GM03348 (cell line): Measurements from ENCODE around the gene VPS37D.
A peak's percentile ranks its signal among the peaks of the same experiment; 100 is the strongest.

Experiments
- DNase-seq: peaks from one replicate; pipeline ENCODE4 v3.0.0; 2012; ENCODE audit warnings: low spot score

Gene VPS37D

DNA sequence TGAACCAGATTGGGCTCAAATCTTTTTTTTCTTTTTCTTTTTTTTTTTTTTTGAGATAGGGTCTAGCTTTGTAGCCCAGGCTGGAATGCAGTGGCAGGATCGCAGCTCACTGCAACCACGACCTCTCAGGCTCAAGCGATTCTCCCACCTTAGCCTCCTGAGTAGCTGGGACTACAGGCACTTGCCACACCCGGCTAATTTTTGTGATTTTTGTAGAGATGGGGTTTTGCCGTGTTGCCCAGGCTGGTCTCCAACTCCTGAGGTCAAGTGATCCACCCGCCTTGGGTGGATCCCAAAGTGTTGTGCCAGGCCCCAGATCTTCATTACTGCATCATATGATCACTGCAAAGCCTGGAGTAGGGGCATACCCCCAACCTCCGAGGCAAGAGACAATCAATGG is 12.9 kb downstream of the VPS37D start:
- no peak for DNase-seq

DNA sequence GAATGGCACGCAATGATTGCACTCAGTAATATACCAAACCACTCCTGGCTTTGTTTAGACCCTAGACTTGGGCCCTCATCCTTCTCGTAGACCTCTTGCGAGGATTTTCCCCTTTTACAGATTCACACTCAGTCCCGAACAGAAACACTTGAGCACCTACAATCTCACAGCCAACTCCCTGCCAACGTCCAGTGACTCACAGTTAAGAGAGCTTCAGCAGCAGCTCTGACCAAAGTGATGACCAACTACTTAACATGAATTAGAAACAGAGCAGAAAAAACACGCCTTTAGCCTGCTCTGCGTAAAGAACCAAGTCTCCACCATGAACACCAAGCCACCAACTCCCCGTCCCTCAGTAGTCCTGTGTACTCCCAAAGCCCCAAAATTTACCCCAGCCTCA is 13.4 kb downstream of the VPS37D start:
- DNase-seq = no peak

DNA sequence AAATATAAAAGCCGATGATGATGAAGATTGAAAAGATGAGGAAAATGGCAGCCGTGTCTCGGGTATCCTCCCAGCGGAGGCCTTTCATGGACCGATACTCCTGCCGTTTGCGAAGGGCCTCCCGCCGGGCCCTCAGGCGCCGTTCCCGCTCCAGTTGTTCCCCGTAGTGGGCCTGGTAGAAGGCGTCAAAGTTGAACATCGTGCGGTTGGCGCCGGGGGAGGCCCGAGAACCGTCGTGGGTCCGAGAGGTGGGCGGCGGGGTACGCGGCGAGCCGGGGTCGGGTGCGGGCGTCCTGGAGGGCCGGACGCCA is 15.1 kb downstream of the VPS37D start:
- DNase-seq = no peak

DNA sequence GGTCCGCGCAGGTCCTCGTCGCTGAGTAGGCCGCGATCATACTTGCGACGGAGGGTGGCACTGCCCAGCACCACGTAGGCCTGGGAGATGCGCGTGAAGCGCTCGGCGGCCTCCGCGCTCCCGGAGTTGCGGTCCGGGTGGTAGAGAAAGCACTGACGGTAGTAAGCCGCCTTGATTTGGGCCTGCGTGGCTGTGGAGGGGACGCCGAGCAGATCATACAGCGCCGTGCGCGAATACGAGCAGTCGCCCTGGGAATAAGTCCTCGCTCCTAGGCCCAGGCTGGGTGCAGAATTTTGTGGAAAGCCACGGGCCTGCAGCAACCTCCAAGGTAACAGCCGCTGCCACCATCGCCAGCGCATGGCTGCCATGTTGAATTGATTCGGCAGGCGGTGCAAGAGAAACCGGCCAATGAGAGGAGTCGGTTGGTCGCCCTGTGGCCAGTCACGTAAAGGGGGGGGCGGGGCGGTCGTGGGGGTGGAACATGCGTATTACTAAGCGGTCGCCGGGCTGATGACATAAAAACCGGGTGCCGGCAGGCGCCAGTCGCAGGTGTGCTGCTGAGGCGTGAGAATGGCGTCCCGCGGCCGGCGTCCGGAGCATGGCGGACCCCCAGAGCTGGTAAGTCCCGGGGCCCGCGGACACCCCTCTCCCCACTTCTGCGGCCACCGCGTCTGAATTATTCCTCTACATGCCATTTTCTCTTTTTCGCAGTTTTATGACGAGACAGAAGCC is 15.6 kb downstream of the VPS37D start, which contains the start of the genes BUD23 and DNAJC30:
Gene BUD23, plus strand, starts transcription at position 542 of the 732 bp plus-strand sequence. Its CDS starts 29 bp downstream, at position 571.
Gene DNAJC30, minus strand, starts transcription at position 398 of the 732 bp plus-strand sequence. Its CDS starts 30 bp downstream, at position 368.
- peak; percentile 99 for DNase-seq

DNA sequence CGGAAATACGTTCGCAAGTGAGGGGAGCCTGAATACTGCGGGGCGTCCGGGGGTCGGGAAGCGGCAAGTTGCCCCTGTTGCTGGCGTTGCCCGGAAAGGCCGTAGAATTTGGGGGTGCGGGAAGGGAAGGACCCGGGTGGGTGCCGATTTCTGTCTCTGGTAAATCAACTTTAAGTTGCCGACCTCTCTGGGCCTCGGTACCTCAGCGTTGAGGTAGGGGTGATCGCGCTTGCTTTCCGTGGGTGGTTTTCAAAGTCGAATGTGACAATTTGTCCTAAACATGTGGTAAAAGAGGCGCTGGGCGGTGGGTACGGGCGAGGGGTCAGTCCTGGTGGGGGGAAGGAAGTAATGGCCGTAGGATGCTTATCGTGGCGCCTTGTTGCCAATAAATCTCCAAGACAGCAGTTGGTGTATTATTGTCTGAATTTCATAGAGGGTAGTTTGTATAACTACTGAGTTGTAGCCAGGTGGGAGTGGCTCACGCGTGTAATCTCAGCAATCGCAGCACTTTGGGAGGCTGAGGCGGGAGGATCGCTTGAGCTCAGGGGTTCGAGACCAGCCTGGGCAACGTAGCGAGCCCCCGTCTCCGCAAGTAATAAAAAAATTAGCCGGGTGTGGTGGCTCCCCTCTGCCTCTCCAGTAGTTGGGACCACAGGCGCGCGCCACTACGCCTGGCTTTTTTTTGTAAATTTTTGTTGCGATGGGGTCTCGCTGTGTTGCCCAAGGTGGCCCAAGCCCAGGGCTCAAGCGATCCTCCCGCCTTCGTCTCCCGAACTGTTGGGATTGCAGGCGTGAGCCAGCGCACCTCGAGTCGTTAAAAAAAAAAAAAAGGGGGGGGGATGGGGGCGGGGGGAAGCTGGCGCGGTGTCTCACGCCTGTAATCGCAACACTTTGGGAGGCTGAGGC is 16.4 kb downstream of the VPS37D start:
- DNase-seq = no peak

DNA sequence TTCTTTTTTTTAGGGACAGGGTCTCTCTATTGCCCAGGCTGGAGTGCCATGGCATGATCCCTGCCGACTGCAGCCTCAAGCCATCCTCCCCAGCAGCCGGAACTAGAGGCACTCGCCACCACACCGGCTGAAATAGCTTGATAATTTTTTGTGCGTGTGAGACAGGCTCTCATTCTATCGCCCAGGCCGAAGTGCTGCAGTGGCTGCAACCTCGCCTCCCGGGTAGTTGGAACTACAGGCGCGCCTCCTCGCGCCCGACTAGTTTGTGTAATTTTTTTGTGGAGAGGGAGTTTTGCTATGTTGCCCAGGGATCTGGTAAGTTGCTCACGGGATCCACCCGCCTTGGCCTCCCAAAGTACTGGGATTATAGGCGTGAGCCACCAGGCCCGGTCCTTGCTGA is 17.7 kb downstream of the VPS37D start:
- DNase-seq = no peak

DNA sequence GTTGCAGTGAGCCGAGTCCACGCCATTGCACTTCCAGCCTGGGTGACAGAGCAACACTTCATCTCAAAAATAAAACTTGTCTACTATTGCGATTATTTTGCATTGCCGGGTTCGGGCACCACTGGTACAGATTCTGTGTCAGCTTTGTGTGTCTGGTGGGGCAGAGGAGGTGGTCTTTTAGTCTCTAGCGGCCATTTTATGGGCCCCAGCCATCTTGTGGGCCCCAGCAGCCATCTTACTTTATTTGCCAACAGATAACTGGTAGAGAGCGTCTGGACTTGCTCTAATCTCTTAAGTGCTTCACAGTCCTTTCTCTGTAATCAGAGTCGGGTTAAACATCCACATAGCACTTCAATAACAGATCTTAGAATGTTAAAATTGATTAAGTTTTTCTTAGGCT is 20.7 kb downstream of the VPS37D start:
- DNase-seq = no peak

DNA sequence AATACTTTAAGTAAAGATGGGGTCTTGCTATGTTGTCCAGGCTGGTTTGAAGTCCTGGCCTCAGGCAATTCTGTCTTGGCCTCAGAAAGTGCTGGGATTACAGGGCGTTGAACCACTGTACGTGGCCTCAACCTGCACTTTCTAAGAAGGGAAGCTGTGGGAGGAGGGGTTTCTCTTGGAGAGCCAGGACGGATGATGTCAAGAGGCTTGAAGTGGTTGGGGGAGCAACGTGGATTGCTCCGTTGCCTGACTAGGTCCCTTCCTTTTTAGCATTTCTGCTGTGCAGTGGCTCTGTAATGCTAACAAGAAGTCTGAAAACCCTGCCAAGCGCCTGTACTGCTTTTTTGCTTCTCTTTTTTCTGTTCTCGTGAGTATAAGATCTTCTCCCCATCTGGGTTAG is 23.0 kb downstream of the VPS37D start:
- DNase-seq = no peak

DNA sequence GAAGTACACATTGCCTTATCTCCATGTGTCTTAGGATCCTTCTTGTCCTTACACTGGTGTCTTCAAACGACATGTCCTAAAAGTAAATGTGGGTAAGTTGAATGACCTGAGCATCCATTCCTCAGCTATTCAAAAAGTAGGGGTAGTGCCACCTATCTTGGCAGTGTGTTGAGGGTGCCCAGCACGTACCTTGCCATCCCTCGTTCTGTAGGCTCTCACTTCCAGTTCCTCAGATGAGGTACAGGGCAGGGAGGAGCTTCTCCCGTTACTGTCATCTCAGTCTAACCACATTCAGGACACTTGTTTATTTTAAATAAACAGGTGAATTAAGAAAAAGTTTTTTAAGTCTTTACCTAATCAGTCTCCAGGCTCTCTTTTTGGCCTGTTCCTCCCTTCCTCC is 28.7 kb downstream of the VPS37D start:
- DNase-seq = no peak

DNA sequence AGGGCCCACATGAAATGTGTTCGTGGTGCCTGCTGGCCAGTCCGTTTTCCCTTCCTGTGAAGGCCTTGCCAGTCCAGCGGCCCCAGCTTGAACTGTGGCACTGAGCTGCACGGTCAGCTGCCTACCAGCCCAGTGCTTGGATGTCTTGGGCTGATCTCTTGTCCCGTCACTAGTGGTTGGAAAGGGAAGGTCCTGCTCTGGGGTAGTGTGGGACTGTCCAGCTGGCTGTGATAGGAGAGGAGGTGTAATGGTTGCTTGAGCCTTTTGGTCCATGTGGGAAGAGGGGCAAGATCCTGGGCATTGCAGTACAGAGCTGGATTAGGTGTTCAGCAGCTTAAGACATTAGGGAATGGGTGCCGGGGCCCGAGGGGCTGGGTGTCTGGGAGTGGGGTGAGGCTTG is 30.8 kb downstream of the VPS37D start:
- DNase-seq = no peak

DNA sequence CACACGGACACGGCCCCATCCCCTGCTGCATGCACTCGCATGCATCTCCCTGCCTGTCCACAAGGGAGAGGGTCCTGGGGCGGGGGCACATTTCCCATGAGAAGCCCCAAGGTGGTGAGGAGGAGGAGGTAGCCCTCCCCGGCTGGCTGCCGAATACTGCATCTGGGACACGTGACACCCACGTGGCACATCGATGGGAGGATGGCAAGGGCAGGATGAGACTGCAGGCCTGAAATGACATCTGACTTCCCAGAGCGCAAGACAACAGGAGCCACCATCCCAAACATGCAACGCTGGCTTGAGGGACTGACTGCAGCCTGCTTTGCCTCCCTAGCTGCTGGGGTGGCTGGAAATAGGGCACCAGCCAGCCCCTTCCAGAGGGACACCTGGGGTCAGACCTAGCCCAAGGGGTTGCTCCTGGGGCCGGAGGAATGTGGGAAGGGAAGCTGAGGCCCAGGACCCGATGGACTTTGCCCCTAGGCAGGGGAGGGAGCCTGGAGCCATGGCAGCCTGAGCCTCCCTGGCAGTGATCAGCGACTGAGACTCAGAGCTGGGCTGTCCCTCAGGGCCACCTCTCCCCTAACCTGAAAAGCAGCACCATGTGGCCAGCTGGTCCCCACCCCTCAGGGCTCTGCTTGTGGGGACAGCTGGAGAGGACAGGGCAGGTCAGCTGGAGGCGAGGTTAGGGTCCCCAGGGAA is 31.9 kb downstream of the VPS37D start:
- DNase-seq = no peak

DNA sequence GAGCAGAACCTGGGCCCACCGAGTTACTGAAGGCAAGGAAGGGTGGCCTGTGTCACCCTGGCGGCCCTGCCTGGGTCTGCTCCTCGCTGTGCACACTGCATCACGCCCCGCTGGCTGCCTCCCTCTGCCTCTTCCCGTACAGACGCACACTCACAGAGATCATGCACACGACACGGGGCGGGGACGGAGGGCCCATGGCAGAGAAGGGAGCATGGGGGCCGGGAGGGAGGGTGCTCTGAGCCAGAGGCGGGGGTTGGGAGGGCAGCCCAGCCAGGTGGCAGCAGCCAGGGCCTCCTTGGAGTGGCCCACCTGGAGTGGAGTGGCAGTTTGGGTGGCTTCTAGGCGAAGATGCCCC is 32.4 kb downstream of the VPS37D start:
- no peak for DNase-seq

DNA sequence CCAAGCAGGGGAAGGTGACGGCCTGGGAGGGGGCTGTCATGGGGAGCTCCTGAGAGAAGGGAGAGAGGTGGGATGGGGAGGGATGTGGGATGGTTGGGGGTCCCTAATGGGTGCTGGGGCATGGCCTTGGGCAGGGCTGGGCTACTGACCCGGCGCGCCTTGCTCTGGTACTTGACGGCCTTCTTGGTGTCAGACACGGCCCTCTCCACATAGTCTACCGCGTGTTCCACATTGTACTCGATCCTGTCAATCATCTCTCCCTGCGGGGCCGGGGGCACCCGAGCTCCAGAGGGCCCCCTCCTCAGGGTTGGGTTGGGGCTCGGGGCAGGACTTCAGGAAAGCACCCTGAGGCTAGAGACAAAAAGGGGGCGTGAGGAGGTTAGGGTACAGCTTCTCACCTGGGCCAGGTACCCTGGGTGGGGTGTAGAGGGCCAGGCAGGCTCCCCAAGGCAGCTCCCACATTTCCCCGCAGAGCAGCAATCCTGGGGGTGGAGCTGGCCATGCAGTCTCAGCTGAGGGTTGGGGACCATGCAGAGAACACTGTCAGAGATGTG is 33.0 kb downstream of the VPS37D start:
- DNase-seq = no peak

DNA sequence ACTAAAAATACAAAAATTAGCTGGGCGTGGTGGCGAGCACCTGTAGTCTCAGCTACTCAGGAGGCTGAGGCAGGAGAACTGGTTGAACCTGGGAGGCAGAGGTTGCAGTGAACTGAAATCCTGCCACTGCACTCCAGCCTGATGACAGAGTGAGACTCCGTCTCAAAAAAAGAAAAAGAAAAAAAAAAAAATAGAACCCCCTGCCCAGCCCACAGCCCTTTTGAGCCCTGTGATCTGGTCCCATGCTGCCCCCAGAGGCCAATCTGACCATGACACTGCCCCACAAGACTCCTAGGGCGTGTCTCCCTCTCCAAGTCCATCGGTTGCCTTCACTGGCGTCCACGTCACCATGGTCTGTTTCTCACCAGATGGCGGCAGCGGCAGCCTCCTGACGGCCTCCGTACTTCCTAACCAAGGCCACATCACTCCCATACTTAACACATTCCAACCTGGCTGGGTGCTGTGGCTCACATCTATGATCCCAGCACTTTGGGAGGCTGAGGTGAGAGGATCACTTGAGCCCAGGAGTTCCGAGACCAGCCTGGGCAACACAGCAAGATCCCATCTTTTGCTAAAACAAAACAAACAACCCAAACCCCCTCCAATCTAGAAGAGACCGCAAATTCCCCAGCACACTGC is 33.8 kb downstream of the VPS37D start:
- DNase-seq = peak; percentile 74

DNA sequence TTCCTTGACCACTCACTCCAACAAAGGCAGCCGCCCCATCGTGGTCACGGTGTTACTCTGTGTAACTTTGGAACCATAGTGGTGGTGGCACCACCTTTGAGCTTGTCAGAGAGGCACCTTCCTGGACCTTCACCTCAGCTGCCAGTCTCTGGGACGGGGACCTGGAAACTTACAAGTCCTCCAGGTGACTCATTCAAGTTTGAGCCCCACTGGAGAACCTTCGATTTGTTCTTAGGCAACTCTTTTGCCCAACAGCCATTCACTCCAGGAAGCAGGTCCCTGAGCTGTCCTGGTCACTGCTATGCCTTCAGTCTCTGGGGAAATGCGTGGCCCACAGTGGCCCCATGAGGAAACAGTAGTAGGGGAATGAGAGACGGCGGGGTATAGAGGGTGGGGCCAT is 34.6 kb downstream of the VPS37D start:
- no peak for DNase-seq

DNA sequence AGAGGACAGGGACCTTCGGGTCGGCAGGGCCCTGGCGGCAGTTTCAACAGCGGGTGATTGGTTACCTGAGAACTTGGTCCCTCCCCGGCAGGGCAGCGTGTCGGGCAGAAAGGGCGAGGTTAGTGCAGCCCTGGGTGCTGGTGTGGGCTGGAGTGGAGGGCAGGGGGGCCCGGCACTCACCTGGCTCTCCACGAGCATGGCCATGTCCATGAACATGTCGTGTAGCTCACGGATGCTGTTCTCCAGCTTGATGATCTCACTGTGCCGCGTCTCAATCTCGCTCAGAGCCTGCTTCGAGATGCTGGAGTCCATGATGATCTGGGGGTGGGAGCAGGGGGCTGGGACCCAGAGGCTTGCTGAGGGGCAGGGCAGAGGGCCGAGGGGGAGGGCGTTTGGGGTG is 35.0 kb downstream of the VPS37D start:
- DNase-seq = no peak

DNA sequence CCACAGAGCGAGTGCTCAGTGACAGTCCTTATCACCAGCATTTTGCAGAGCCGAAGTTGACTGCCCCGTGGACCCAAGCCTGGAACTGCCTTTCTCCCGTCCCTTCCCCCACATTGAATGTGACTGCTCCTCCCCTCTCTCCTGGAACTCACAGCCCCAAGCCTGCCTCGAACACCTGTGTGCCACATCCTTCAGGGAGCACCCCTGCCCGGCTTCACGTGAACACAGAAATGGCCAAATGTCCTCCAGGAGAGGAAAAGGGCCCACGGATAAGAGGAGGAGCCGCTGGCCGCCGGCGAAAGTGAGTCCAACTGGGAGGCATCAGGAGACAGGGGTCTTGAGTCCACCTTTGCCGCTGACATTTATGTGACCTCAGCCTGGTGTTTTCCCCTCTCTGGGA is 35.6 kb downstream of the VPS37D start:
- DNase-seq = no peak

DNA sequence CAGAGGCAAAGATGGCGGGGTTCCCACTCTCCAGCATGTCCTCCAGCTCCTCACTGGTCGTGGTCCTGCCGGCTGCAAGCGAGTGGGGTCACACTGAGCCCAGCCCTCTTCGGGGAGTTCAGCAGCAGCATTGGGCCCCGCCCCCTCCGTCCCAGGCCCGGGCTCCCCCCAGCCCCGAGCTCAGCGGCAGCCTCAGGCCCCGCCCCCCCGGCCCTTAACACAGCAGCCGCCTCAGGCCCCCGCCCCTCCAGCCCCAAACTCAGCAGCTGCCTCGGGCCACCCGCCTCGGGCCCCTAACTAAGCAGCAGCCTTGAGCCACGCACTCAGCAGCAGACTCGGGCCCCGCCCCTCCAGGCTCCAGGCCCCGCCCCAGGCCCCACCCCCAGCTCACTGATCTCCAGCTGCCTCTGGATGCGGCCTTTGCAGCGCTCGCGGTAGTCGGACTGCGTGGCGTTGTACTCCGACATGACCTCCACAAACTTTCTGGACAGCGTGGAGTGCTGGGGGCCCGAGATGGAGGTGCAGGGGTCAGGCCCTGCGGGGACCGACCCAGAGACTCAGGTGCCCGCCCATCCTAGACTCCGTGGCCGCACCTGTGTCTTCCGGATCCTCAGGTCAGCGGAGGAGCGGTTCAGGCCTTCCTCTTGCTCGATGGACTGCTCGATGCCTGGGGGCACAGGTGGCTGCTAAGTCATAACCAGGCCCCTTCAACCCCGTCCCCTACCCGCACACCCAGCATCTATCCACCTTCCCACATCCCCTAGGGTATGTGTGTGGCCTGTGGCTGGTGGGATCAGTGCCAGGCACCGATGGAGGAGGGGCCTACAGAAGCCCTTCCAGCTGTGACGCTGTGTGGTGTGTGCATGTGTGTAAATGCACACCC is 36.4 kb downstream of the VPS37D start:
- DNase-seq = peak; percentile 58

DNA sequence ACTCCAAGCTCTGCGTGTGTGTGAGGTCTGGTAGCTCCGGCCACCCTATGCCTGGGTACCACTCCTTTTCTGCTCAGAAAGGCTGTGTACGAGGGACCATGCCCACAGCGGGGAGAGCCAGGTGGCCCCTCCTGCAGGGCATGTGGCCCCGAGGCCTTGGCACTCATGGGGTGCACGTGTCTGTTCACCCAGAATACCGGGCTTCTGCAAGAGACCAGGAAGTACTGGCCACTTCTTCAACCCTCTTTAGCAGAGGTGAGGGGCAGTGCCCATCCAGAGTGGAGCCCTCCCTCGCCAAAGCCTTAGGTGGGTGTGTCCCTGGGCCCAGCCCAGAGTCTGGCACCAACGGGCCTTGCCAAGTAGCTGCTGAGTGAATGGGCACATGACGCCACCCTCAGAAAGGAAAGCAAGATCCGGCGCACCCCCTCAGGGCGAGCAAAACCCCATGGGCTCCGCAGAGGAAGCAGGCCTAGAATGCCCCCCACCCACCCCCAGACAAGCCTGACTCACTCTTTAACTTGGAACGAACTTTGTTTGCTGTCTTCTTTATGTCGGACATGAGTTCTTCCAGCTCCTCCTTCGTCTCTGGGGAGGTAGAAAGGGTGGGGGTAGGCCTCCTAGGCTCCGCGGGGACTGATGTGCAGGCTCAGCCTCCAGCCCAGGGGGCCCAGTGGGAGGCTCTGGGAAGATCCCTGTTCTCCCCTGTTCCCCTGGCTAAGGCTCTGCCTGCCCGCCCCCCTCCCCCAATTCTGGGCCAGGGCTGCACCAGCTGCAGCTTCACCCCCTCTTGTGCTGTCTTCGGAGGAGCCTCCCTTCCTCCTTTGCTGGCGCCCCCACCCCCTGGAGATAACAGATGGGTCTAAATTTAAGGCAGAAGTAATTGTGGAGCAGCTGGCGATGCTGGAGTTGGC is 37.3 kb downstream of the VPS37D start:
- no peak for DNase-seq

DNA sequence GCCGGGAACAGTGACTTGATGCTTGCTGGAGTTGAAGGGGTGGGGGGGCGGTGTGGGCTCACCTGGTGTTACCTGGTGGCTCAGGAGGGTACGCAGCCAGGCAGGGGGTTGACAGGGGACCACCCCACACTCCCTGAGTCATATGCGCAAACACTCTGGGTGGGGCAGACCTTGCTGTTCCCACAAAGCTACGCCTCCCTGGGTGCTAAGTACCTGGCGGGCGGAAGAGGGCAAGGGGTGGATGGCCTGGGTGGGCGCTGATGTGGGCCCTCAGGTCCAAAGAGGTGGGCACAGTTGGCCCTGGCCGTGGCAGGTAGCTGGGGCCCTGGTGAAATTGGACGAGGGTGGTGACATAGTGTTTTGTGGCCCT is 37.9 kb downstream of the VPS37D start:
- no peak for DNase-seq
